ENCODE measurements around the gene SLCO3A1.

DNA sequence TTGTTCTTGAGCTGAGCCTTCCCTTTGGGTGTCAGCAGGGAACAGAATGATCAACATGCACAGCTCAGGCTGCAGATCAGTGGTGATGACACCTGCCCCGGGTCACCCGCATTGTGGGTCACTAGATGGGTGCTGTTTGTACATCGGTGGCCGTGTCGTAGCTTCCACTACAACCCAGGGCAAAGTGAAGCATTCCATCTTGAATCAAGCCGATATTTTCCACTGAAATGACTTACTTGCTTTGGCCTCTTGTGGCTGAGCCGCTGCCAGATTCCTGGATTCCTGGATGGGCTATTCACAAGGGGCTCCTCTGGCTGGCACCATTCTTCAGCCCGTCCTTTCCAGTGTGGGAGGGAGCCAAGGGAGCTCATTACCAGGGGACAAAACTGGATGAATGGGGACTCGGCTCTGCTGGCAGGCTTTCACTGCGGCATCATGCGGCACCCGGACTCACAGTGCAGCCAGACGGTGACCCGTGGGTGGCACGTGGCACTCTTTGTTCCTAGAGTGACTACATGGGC, 65.6 kb downstream of the SLCO3A1 start:
- TF ChIP-seq, protein P1, sequence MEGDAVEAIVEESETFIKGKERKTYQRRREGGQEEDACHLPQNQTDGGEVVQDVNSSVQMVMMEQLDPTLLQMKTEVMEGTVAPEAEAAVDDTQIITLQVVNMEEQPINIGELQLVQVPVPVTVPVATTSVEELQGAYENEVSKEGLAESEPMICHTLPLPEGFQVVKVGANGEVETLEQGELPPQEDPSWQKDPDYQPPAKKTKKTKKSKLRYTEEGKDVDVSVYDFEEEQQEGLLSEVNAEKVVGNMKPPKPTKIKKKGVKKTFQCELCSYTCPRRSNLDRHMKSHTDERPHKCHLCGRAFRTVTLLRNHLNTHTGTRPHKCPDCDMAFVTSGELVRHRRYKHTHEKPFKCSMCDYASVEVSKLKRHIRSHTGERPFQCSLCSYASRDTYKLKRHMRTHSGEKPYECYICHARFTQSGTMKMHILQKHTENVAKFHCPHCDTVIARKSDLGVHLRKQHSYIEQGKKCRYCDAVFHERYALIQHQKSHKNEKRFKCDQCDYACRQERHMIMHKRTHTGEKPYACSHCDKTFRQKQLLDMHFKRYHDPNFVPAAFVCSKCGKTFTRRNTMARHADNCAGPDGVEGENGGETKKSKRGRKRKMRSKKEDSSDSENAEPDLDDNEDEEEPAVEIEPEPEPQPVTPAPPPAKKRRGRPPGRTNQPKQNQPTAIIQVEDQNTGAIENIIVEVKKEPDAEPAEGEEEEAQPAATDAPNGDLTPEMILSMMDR (IDR thresholded peaks at IDR 0.05), result no peak
- TF ChIP-seq POLR2A (IDR thresholded peaks at IDR 0.05) (no peak), EP300 (IDR thresholded peaks at IDR 0.05) (no peak)
